ENCODE measurements around the gene GGCX.
"Not testable (repeated sequence)": the region's sequence is repeated elsewhere in the genome, so short reads cannot be mapped to it uniquely, and the experiment has no call there.

GGCX gene

DNA sequence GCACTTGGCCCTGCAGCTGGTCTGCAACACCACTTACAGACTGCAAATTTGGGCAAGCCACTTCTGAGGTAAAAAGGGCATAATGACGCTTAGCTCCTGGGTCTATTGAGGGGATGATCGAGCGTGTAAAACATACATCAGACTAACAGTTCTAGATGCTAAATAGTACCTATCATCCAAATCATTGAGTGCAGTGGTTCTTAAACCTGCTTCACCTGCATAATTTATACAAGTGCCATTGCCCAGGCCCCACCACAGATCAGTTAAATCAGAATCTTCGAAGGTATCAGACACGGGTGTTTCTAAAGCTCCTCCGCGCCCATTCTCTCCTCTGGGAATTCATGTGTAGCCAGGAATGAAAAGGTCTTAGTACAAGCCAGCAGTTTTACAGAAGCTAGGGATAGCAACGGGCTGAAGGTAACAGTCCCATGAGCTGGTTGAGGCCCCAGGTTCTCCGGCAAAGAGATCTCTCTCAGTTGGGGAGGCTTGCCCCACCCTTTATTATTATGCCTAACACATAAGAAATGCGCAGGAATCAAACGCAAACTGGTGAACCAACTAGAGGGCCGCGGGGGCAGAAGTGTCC lies 33.5 kb upstream of the GGCX start:
- Mint-ChIP-seq H3K4me1 (peaks cover 45% of the 10 kb centered on the region), H3K27me3 (ENCODE audit: low read depth, poor library complexity) (peaks cover 3% of the 10 kb centered on the region), H3K36me3 (ENCODE audit: low read depth) (no peaks in the 10 kb centered on the region), H3K27ac (peak overlapping the region; percentile 89), H3K4me3 (peak overlapping the region; percentile 100), H3K9me3 (no peaks in the 10 kb centered on the region)
- TF ChIP-seq, protein P1, sequence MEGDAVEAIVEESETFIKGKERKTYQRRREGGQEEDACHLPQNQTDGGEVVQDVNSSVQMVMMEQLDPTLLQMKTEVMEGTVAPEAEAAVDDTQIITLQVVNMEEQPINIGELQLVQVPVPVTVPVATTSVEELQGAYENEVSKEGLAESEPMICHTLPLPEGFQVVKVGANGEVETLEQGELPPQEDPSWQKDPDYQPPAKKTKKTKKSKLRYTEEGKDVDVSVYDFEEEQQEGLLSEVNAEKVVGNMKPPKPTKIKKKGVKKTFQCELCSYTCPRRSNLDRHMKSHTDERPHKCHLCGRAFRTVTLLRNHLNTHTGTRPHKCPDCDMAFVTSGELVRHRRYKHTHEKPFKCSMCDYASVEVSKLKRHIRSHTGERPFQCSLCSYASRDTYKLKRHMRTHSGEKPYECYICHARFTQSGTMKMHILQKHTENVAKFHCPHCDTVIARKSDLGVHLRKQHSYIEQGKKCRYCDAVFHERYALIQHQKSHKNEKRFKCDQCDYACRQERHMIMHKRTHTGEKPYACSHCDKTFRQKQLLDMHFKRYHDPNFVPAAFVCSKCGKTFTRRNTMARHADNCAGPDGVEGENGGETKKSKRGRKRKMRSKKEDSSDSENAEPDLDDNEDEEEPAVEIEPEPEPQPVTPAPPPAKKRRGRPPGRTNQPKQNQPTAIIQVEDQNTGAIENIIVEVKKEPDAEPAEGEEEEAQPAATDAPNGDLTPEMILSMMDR (IDR thresholded peaks at IDR 0.05): no peak
- no peak for DNase-seq

DNA sequence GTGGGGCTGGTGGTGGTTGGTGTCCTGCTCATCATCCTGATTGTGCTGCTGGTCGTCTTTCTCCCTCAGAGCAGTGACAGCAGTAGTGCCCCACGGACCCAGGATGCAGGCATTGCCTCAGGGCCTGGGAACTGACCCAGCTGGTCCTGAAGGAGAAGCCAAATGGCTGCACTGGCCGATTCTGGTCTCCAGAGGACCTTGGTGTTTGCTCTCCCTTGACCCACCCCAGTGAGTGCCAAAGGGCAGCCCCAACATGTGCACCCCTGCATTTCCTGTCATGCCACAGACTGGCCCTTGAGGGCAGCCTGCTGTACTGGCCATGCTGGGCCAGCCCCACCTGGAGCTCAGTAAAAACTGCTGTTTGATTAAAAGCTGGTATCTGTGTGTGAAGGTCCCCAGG lies 31.7 kb upstream of the GGCX start:
- no peaks in the 10 kb centered on the region for H3K36me3 Mint-ChIP-seq (ENCODE audit: low read depth)
- H3K9me3 Mint-ChIP-seq: no peaks in the 10 kb centered on the region
- no peak overlapping the region for H3K4me3 Mint-ChIP-seq
- TF ChIP-seq, protein P1 (IDR thresholded peaks at IDR 0.05): no peak
- H3K27me3 Mint-ChIP-seq (ENCODE audit: low read depth, poor library complexity): peaks cover 3% of the 10 kb centered on the region
- no peak overlapping the region for H3K27ac Mint-ChIP-seq
- H3K4me1 Mint-ChIP-seq: peaks cover 55% of the 10 kb centered on the region
- no peak for DNase-seq

- not testable (repeated sequence) for H3K27ac Mint-ChIP-seq; H3K9me3 Mint-ChIP-seq; H3K27me3 Mint-ChIP-seq (ENCODE audit: low read depth, poor library complexity)
Observed at GRCh38 chr2:85592299-85592698, 31.0 kb upstream of the GGCX start.

DNA sequence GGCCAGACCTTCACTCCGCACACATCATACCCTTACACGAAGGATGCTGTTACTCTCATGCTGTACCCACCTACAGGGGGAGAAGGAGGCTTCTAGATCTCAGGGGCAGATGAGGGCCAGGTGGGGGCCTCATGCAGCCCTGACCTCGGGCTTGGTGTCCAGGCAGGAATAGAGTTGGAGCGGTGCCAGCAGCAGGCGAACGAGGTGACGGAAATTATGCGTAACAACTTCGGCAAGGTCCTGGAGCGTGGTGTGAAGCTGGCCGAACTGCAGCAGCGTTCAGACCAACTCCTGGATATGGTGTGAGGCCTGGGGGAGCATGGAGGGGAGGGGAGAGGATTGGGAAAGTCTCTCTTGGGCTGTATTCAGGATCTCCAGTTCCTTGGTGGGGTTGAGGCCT lies 30.3 kb upstream of the GGCX start:
- TF ChIP-seq, protein P1 (IDR thresholded peaks at IDR 0.05): no peak
- Mint-ChIP-seq H3K27me3 (ENCODE audit: low read depth, poor library complexity) (peaks cover 3% of the 10 kb centered on the region), H3K36me3 (ENCODE audit: low read depth) (no peaks in the 10 kb centered on the region), H3K9me3 (no peaks in the 10 kb centered on the region), H3K4me1 (peaks cover 56% of the 10 kb centered on the region), H3K27ac (peak overlapping the region; percentile 39), H3K4me3 (no peak overlapping the region)
- DNase-seq: no peak

More at GRCh38 chr2:85592299-85592698, 31.0 kb upstream of the GGCX start:
- not testable (repeated sequence) for H3K4me3 Mint-ChIP-seq; DNase-seq; H3K36me3 Mint-ChIP-seq (ENCODE audit: low read depth)
- H3K4me1 Mint-ChIP-seq: peaks cover 61% of the 10 kb centered on the region

DNA sequence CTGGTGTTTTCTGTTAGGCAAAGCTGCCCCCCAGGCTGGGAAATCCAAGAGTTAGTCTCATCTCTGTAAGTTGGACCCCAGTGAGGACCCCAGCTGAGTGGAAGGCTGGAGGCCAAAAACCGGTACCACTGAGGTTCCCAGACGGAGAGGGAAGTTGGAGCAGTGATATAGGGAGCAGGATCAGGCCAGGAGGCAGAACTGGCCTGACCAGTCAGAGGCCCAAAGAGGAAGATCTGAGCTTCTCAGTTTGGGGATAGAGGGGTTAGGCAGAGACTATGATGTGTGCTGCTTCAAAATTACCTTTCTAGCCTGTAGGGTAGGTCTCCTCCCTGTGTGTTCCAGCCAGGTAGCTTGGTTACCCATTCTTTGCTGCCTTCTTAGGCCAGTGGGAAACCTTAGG lies 29.7 kb upstream of the GGCX start:
- Mint-ChIP-seq H3K27me3 (ENCODE audit: low read depth, poor library complexity) (peaks cover 3% of the 10 kb centered on the region), H3K27ac (peak overlapping the region; percentile 90), H3K36me3 (ENCODE audit: low read depth) (no peaks in the 10 kb centered on the region), H3K9me3 (no peaks in the 10 kb centered on the region), H3K4me1 (peaks cover 56% of the 10 kb centered on the region), H3K4me3 (no peak overlapping the region)
- TF ChIP-seq, protein P1 (IDR thresholded peaks at IDR 0.05): no peak
- DNase-seq: no peak

- no peak for DNase-seq
- Mint-ChIP-seq H3K9me3 (no peaks in the 10 kb centered on the region), H3K36me3 (ENCODE audit: low read depth) (no peaks in the 10 kb centered on the region), H3K27me3 (ENCODE audit: low read depth, poor library complexity) (peaks cover 3% of the 10 kb centered on the region), H3K27ac (peak overlapping the region; percentile 82), H3K4me1 (peaks cover 58% of the 10 kb centered on the region), H3K4me3 (no peak overlapping the region)
- TF ChIP-seq, protein P1 (IDR thresholded peaks at IDR 0.05): no peak
Observed at GRCh38 chr2:85589982-85590791, 28.9 kb upstream of the GGCX start.
